NT2/D1 (cell line): ENCODE results near the gene WASF1.

ENCODE experiments used
- SUZ12 ChIP-seq: IDR thresholded peaks from 2 replicates; pipeline ENCODE4 v1.6.1; 2011; ENCODE audit not compliant: insufficient read length, insufficient read depth; ENCODE audit errors: extremely low read depth
- YY1 ChIP-seq: IDR thresholded peaks from 2 replicates; pipeline ENCODE4 v1.6.1; 2011; ENCODE audit not compliant: insufficient read length, insufficient read depth
- ZNF274 ChIP-seq: IDR thresholded peaks from 2 replicates; pipeline ENCODE4 v1.6.1; 2011; ENCODE audit warnings: mild to moderate bottlenecking, low read depth, low read length

GRCh38 chr6:110128418-110128817 is 51.1 kb downstream of the WASF1 start:
- TF ChIP-seq YY1 (no peak), SUZ12 (no peak), ZNF274 (no peak)
